SK-N-SH (cell line): ENCODE measurements around the gene WLS. TPM values are rescaled to one million over a fixed set of nuclear protein-coding genes. Genes with fewer than 3 reads are reported as not detected.

ENCODE experiments used
- CTCF ChIA-PET: fragments of 300-600, 350-600 bp; formaldehyde crosslinking; extraction: SDS; loops from one replicate; lab custom pipeline; 2021; lab: Yijun Ruan, JAX
- POLR2A ChIA-PET: fragments of 350-600 bp; sonication (Branson Sonifier 250); formaldehyde crosslinking; extraction: SDS; loops from one replicate; lab custom pipeline; 2020; ENCODE audit warnings: antibody characterized with exemption, inconsistent platforms; lab: Yijun Ruan, JAX
- DNase-seq: peaks from one replicate; pipeline ENCODE4 v3.0.0; 2012
- H2AFZ ChIP-seq: fragments of 200-600 bp; sonication (generic); 2 replicates; pipeline ENCODE4 v1.8.1; 2016; ENCODE audit warnings: antibody characterized with exemption, mild to moderate bottlenecking, low read depth
- H3F3A ChIP-seq: fragments of 200-600 bp; sonication (generic); replicated peaks from 2 replicates; pipeline ENCODE3; 2016; ENCODE audit warnings: antibody characterized with exemption, mild to moderate bottlenecking; ENCODE audit not compliant: insufficient read depth
- H3K27ac ChIP-seq, 2 experiments: fragments of 200-500 bp in 1 of 2; fragments of 200-600 bp in 1 of 2; sonication (Bioruptor generic) in 1 of 2; sonication (generic), shearing (Covaris generic) in 1 of 2; 2 replicates each; pipeline versions ENCODE4 v1.5.1 to v1.6.1; 2014 to 2016; ENCODE audit warnings: low read depth in 2 of 2, inconsistent platforms in 1 of 2, low read length in 1 of 2, mild to moderate bottlenecking in 1 of 2, mixed read lengths in 1 of 2
- H3K27me3 ChIP-seq: fragments of 200-600 bp; sonication (generic), shearing (Covaris generic); 2 replicates; pipeline ENCODE4 v1.6.1; 2016; ENCODE audit warnings: mixed run types; ENCODE audit not compliant: insufficient read depth
- H3K36me3 ChIP-seq, 2 experiments: fragments of 200-500 bp in 1 of 2; fragments of 200-600 bp in 1 of 2; sonication (Bioruptor generic) in 1 of 2; sonication (generic) in 1 of 2; replicated peaks in 1 of 2; 2 replicates each; pipeline versions ENCODE3 to v1.5.1; 2014 to 2016; ENCODE audit warnings: low read length in 1 of 2, mild to moderate bottlenecking in 1 of 2; ENCODE audit not compliant: insufficient read depth in 2 of 2, control insufficient read depth in 1 of 2
- H3K4me1 ChIP-seq, 2 experiments: fragments of 200-500 bp in 1 of 2; fragments of 200-600 bp in 1 of 2; sonication (Bioruptor generic) in 1 of 2; sonication (generic), shearing (Covaris generic) in 1 of 2; 2 replicates each; pipeline versions ENCODE4 v1.5.1 to v1.6.1; 2014 to 2016; ENCODE audit warnings: low read depth in 1 of 2, low read length in 1 of 2, mixed run types in 1 of 2; ENCODE audit not compliant: insufficient read depth in 2 of 2, control insufficient read depth in 1 of 2
- H3K4me2 ChIP-seq: fragments of 200-600 bp; sonication (generic), shearing (Covaris generic); 2 replicates; pipeline ENCODE4 v1.6.1; 2017; ENCODE audit warnings: mixed run types
- H3K4me3 ChIP-seq, 2 experiments: fragments of 200-500 bp in 1 of 2; fragments of 200-600 bp in 1 of 2; sonication (Bioruptor generic) in 1 of 2; sonication (generic), shearing (Covaris generic) in 1 of 2; 2 replicates each; pipeline versions ENCODE4 v1.5.1 to v1.8.1; 2014 to 2016; ENCODE audit warnings: low read depth in 2 of 2, inconsistent platforms in 1 of 2, low read length in 1 of 2, mild to moderate bottlenecking in 1 of 2, mixed read lengths in 1 of 2, moderate library complexity in 1 of 2
- H3K79me2 ChIP-seq: fragments of 200-600 bp; sonication (generic); 2 replicates; pipeline ENCODE4 v1.8.1; 2017; ENCODE audit warnings: mild to moderate bottlenecking; ENCODE audit not compliant: insufficient read depth
- H3K9ac ChIP-seq: fragments of 200-600 bp; sonication (generic); 2 replicates; pipeline ENCODE4 v1.6.1; 2017; ENCODE audit warnings: mixed run types
- H3K9me2 ChIP-seq: fragments of 200-600 bp; sonication (generic); 2 replicates; pipeline ENCODE4 v1.6.1; 2017; ENCODE audit warnings: mixed run types
- H3K9me3 ChIP-seq: fragments of 200-600 bp; sonication (generic); 2 replicates; pipeline ENCODE4 v1.6.1; 2017; ENCODE audit warnings: mixed run types, mild to moderate bottlenecking, moderate library complexity
- H4K20me1 ChIP-seq: fragments of 200-600 bp; sonication (generic); 2 replicates; pipeline ENCODE4 v1.6.1; 2017; ENCODE audit warnings: mild to moderate bottlenecking, mixed run types; ENCODE audit not compliant: insufficient read depth
- CHD2 ChIP-seq: fragments of 150-350 bp; IDR thresholded peaks from 2 replicates; pipeline ENCODE4 v1.6.1; 2018; ENCODE audit warnings: low read length; ENCODE audit not compliant: partially characterized antibody
- ELF1 ChIP-seq: IDR thresholded peaks from 2 replicates; pipeline ENCODE4 v1.4.0; 2012
- EZH2phosphoT487 ChIP-seq: fragments of 200-600 bp; sonication (generic); IDR thresholded peaks from 2 replicates; pipeline ENCODE4 v1.6.1; 2017; ENCODE audit warnings: low read depth, mixed run types, mild to moderate bottlenecking, antibody characterized with exemption, moderate library complexity, borderline replicate concordance
- FOSL2 ChIP-seq: IDR thresholded peaks from 2 replicates; pipeline ENCODE4 v1.4.0; 2012; ENCODE audit warnings: low read depth, mild to moderate bottlenecking, moderate library complexity, borderline replicate concordance
- FOXJ3 ChIP-seq: sonication (generic); formaldehyde crosslinking; IDR thresholded peaks from 2 replicates; pipeline ENCODE4 v1.5.1; 2020; ENCODE audit warnings: mild to moderate bottlenecking, missing genetic modification reagents
- JUND ChIP-seq: IDR thresholded peaks from 2 replicates; pipeline ENCODE4 v1.4.0; 2012
- MAX ChIP-seq: IDR thresholded peaks from 2 replicates; pipeline ENCODE4 v1.4.0; 2012; ENCODE audit warnings: low read depth
- MEF2A ChIP-seq: IDR thresholded peaks from 2 replicates; pipeline ENCODE4 v1.4.0; 2012; ENCODE audit warnings: low read depth, borderline replicate concordance
- MXI1 ChIP-seq: IDR thresholded peaks from 2 replicates; pipeline ENCODE4 v1.6.1; 2012; ENCODE audit warnings: mild to moderate bottlenecking, low read depth, low read length, improper control_type of control experiment
- NFIC ChIP-seq: IDR thresholded peaks from 2 replicates; pipeline ENCODE4 v1.4.0; 2012; ENCODE audit warnings: borderline replicate concordance
- NRF1 ChIP-seq: IDR thresholded peaks from 2 replicates; pipeline ENCODE4 v1.6.1; 2012; ENCODE audit warnings: low read depth, mild to moderate bottlenecking, low read length
- PBX3 ChIP-seq: IDR thresholded peaks from 2 replicates; pipeline ENCODE4; 2012
- POLR2AphosphoS5 ChIP-seq: IDR thresholded peaks from 2 replicates; pipeline ENCODE4 v1.6.1; 2012; ENCODE audit warnings: low read depth, low read length
- RAD21 ChIP-seq: IDR thresholded peaks from 2 replicates; pipeline ENCODE4 v1.6.1; 2012; ENCODE audit warnings: mild to moderate bottlenecking, low read length
- SIN3A ChIP-seq: IDR thresholded peaks from 2 replicates; pipeline ENCODE4 v1.6.1; 2012; ENCODE audit warnings: low read depth, mild to moderate bottlenecking, low read length, moderate library complexity, borderline replicate concordance
- SMC3 ChIP-seq: IDR thresholded peaks from 2 replicates; pipeline ENCODE4 v1.6.1; 2012; ENCODE audit warnings: low read depth, low read length, improper control_type of control experiment
- TCF12 ChIP-seq: IDR thresholded peaks from 2 replicates; pipeline ENCODE4 v1.4.0; 2012
- TEAD4 ChIP-seq: IDR thresholded peaks from 2 replicates; pipeline ENCODE4 v1.4.0; 2012; ENCODE audit warnings: mild to moderate bottlenecking, borderline replicate concordance; ENCODE audit not compliant: insufficient read depth
- USF2 ChIP-seq: fragments of 150-350 bp; IDR thresholded peaks from 2 replicates; pipeline ENCODE4 v1.6.1; 2017; ENCODE audit warnings: antibody characterized with exemption, low read length, low read depth, borderline replicate concordance
- YY1 ChIP-seq: IDR thresholded peaks from 2 replicates; pipeline ENCODE4 v1.4.0; 2012; ENCODE audit warnings: low read depth, mild to moderate bottlenecking
- ZBTB33 ChIP-seq: IDR thresholded peaks from 2 replicates; pipeline ENCODE4 v1.4.0; 2012; ENCODE audit warnings: low read depth, borderline replicate concordance
- WGBS: methylation state at CpG from one replicate; pipeline ENCODE4 v1.1.6; 2017; ENCODE audit warnings: low lambda C conversion rate; 5-methylcytosine and 5-hydroxymethylcytosine counted together
- polyA plus RNA-seq, 3 experiments: library from polyadenylated mRNA; depleted of rRNA; stranded (reverse); fragments of >200 nt; gene quantifications; 2 replicates each; pipeline ENCODE4 v1.2.3, GENCODE V29; 2012

Gene WLS
- polyA plus RNA-seq, 1 of the 3 experiments (the other 2 are of a cell fraction), result 69.0 TPM

GRCh38 chr1:68151690-68152089 is 80.6 kb downstream of the WLS start:
- TF ChIP-seq FOXJ3 (CRISPR knock-in tag) (no peak), ZBTB33 (no peak), SIN3A (no peak), RAD21 (no peak), MXI1 (no peak), MAX (no peak), POLR2AphosphoS5 (no peak), JUND (no peak), SMC3 (no peak)

GRCh38 chr1:68149907-68150306 is 82.4 kb downstream of the WLS start:
- Histone ChIP-seq H3K36me3 (peaks cover 60 to 72% of the 10 kb centered on the region in 2 experiments), H3K27me3 (no peaks in the 10 kb centered on the region), H3K79me2 (no peaks in the 10 kb centered on the region), H3K4me2 (no peak overlapping the region), H3K4me3 (no peak overlapping the region), H3K4me1 (peaks cover 0 to 5% of the 10 kb centered on the region in 2 experiments; a peak in 1 of 4 replicates), H3K9me2 (no peaks in the 10 kb centered on the region), H3K9ac (no peak overlapping the region), H4K20me1 (no peaks in the 10 kb centered on the region), H3K9me3 (no peaks in the 10 kb centered on the region), H3F3A (no peaks in the 10 kb centered on the region), H2AFZ (no peak overlapping the region), H3K27ac (no peak overlapping the region)
- CTCF ChIA-PET, result interaction anchor here (3.2 kb wide), 1 partner anchor 30 kb away, joined by 9 read pairs; no protein-coding TSS in a partner anchor
- POLR2A ChIA-PET, result no interaction called here
- DNase-seq, result no peak
- no peak for TF ChIP-seq FOSL2
- no peak for TF ChIP-seq ELF1
- no peak for TF ChIP-seq YY1
- TF ChIP-seq JUND, result no peak
- no peak for TF ChIP-seq PBX3
- TF ChIP-seq CHD2, result no peak
- TF ChIP-seq MXI1, result no peak
- TF ChIP-seq MAX, result no peak
- TF ChIP-seq TCF12, result no peak
- no peak for TF ChIP-seq MEF2A
- TF ChIP-seq NRF1, result no peak
- no peak for TF ChIP-seq TEAD4
- TF ChIP-seq USF2, result no peak
- no peak for TF ChIP-seq NFIC
- no peak for TF ChIP-seq EZH2phosphoT487
- 82% methylated on average over 8 of the region's 8 CpGs for WGBS

More at GRCh38 chr1:68151690-68152089, 80.6 kb downstream of the WLS start:
- Histone ChIP-seq H3K9ac (no peak overlapping the region), H3K4me2 (no peak overlapping the region), H3K9me2 (no peaks in the 10 kb centered on the region), H2AFZ (no peak overlapping the region), H3K27ac (no peak overlapping the region), H4K20me1 (no peaks in the 10 kb centered on the region), H3K9me3 (no peaks in the 10 kb centered on the region), H3K79me2 (no peaks in the 10 kb centered on the region), H3F3A (no peaks in the 10 kb centered on the region), H3K27me3 (no peaks in the 10 kb centered on the region), H3K4me1 (peaks cover 0 to 5% of the 10 kb centered on the region in 2 experiments; a peak in 1 of 4 replicates), H3K4me3 (no peak overlapping the region), H3K36me3 (peaks cover 46 to 62% of the 10 kb centered on the region in 2 experiments)
- WGBS, result 94% methylated on average over 3 of the region's 3 CpGs
- ChIA-PET POLR2A (no interaction called here), CTCF (no interaction called here)
- no peak for DNase-seq
